ENCODE data around the gene GDPD3. TPM values are rescaled to one million over a fixed set of nuclear protein-coding genes. Genes with fewer than 3 reads are reported as not detected.

Gene GDPD3
- total RNA-seq, 1 experiment from 2014 or later, result not detected

- no peak for DNase-seq (ENCODE audit: low read depth)
- in situ Hi-C loops (cut with HindIII; ENCODE audit: low pct_unique_long_range_greater_than_20kb, low sequenced_read_pairs), result no loop called here
These were observed 45.8 kb downstream of the GDPD3 start for GRCh38 chr16:30067584-30067916.

DNA sequence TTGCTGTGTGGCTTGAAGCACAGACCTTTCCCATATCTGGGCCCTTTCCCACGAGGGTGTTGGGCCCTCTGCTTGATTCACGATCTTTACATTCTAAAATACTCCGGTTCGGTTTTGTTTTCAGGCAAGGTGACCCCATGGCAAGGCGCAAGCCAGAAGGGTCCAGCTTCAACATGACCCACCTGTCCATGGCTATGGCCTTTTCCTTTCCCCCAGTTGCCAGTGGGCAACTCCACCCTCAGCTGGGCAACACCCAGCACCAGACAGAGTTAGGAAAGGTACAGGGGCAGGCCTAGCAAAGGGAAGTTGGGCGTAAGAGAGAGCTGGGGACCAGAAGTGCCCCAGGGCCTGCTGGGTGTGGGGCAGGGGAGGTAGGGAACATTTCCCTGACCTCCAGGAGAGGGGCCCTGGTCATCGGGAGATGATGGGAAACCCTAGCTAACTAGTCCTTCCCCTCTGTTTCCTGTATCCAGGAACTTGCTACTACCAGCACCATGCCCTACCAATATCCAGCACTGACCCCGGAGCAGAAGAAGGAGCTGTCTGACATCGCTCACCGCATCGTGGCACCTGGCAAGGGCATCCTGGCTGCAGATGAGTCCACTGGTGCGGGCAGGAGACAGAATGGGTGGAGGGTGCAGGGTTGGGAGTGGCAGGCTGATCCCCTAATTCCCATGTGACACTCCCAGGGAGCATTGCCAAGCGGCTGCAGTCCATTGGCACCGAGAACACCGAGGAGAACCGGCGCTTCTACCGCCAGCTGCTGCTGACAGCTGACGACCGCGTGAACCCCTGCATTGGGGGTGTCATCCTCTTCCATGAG, 46.4 kb downstream of the GDPD3 start:
- in situ Hi-C loops (cut with HindIII; ENCODE audit: low pct_unique_long_range_greater_than_20kb, low sequenced_read_pairs), result no loop called here

GRCh38 chr16:30065943-30066760, 47.2 kb downstream of the GDPD3 start:
- in situ Hi-C loops (cut with HindIII; ENCODE audit: low pct_unique_long_range_greater_than_20kb, low sequenced_read_pairs), result no loop called here
- no peak for DNase-seq (ENCODE audit: low read depth)

More for the DNA sequence above, 46.4 kb downstream of the GDPD3 start:
- DNase-seq (ENCODE audit: low read depth), result no peak

- peak; percentile 100 for DNase-seq (ENCODE audit: low read depth)
- in situ Hi-C loops (cut with HindIII; ENCODE audit: low pct_unique_long_range_greater_than_20kb, low sequenced_read_pairs), result no loop called here
These were observed 48.0 kb downstream of the GDPD3 start, which contains the start of gene ALDOA for GRCh38 chr16:30065102-30065942. Gene ALDOA, plus strand, starts transcription at chr16:30065760. Its CDS starts 1,138 bp downstream, at chr16:30066898.

DNA sequence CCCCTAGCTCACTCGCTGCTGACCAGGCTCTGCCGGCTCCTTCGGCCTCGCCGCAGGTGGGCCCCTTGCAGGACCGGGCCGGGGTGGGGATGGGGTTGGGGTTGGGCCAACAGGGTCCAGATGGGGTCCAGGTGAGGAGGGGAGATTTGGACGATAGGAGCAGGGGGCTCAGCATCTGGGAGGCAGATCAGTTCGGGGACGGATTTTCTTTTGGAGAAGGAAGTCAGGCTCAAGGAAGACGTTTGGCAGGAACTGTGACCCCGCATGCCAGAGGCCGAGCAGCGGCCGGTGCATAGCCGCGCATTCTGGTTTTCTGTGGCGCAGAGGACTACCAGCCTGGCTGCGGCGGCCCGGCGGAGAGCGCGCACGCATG, 48.6 kb downstream of the GDPD3 start:
- in situ Hi-C loops (cut with HindIII; ENCODE audit: low pct_unique_long_range_greater_than_20kb, low sequenced_read_pairs), result no loop called here
- DNase-seq (ENCODE audit: low read depth), result no peak

GRCh38 chr16:30063893-30064728, 49.2 kb downstream of the GDPD3 start:
- in situ Hi-C loops (cut with HindIII; ENCODE audit: low pct_unique_long_range_greater_than_20kb, low sequenced_read_pairs), result no loop called here
- DNase-seq (ENCODE audit: low read depth), result peak; percentile 87

- DNase-seq (ENCODE audit: low read depth), result no peak
- in situ Hi-C loops (cut with HindIII; ENCODE audit: low pct_unique_long_range_greater_than_20kb, low sequenced_read_pairs), result no loop called here
These were observed 50.0 kb downstream of the GDPD3 start for GRCh38 chr16:30063278-30063892.

- DNase-seq (ENCODE audit: low read depth), result no peak
- in situ Hi-C loops (cut with HindIII; ENCODE audit: low pct_unique_long_range_greater_than_20kb, low sequenced_read_pairs), result no loop called here
These were observed 52.3 kb downstream of the GDPD3 start for GRCh38 chr16:30060836-30061554.

DNA sequence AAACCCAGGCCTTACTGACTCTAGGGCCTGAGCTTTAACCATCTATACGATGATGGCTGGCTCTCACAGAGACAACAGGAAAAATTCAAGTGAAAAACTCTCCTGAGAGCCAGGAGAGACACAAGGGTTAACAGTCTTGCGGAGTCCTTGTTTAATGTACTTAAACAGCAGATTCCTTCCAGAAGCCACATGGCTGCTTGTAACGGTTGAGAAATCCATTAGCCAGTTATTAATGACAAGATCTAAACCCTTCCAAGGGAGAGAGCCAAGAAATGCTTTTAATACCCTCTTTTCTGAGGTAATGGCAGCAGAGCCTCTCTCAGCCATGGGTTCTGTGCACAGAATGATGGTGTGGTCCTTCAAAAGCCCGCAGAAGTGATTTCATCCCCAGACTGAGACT, 53.0 kb downstream of the GDPD3 start:
- no peak for DNase-seq (ENCODE audit: low read depth)
- in situ Hi-C loops (cut with HindIII; ENCODE audit: low pct_unique_long_range_greater_than_20kb, low sequenced_read_pairs), result no loop called here

GRCh38 chr16:30054959-30055553, 58.3 kb downstream of the GDPD3 start:
- in situ Hi-C loops (cut with HindIII; ENCODE audit: low pct_unique_long_range_greater_than_20kb, low sequenced_read_pairs), result no loop called here
- no peak for DNase-seq (ENCODE audit: low read depth)

Other genes with a start within 250 kb of the GDPD3 start
- gene SEZ6L2, start 214.0 kb downstream of the GDPD3 start, total RNA-seq (2014; rRNA removed; shearing (Covaris generic); ENCODE audit: low replicate concordance), result 50.1 and 68.9 TPM in 2 replicates
- 53.6 and 71.5 TPM in 2 replicates for gene ASPHD1, start 213.0 kb downstream of the GDPD3 start, total RNA-seq (2014; rRNA removed; shearing (Covaris generic); ENCODE audit: low replicate concordance)
- gene KCTD13, start 187.3 kb downstream of the GDPD3 start, total RNA-seq (2014; rRNA removed; shearing (Covaris generic); ENCODE audit: low replicate concordance), result 9.8 and 29.1 TPM in 2 replicates
- 129 and 252 TPM in 2 replicates for gene TMEM219, start 151.5 kb downstream of the GDPD3 start, total RNA-seq (2014; rRNA removed; shearing (Covaris generic); ENCODE audit: low replicate concordance)
- gene TAOK2, start 139.7 kb downstream of the GDPD3 start, total RNA-seq (2014; rRNA removed; shearing (Covaris generic); ENCODE audit: low replicate concordance), result 57.0 and 75.8 TPM in 2 replicates
- 8.2 and 21.6 TPM in 2 replicates for gene HIRIP3, start 117.9 kb downstream of the GDPD3 start, total RNA-seq (2014; rRNA removed; shearing (Covaris generic); ENCODE audit: low replicate concordance)
- gene INO80E, start 117.3 kb downstream of the GDPD3 start, total RNA-seq (2014; rRNA removed; shearing (Covaris generic); ENCODE audit: low replicate concordance), result 131 and 229 TPM in 2 replicates
- 1.2 and 1.7 TPM in 2 replicates for gene DOC2A, start 102.5 kb downstream of the GDPD3 start, total RNA-seq (2014; rRNA removed; shearing (Covaris generic); ENCODE audit: low replicate concordance)
- gene C16orf92, start 90.3 kb downstream of the GDPD3 start, total RNA-seq (2014; rRNA removed; shearing (Covaris generic); ENCODE audit: low replicate concordance), result not detected in 2 replicates
- 1.4 and 3.4 TPM in 2 replicates for gene TLCD3B, start 82.3 kb downstream of the GDPD3 start, total RNA-seq (2014; rRNA removed; shearing (Covaris generic); ENCODE audit: low replicate concordance)
- 1,849 and 1,917 TPM in 2 replicates for gene ALDOA, start 47.8 kb downstream of the GDPD3 start, total RNA-seq (2014; rRNA removed; shearing (Covaris generic); ENCODE audit: low replicate concordance)
- gene PPP4C, start 37.5 kb downstream of the GDPD3 start, total RNA-seq (2014; rRNA removed; shearing (Covaris generic); ENCODE audit: low replicate concordance), result 228 and 297 TPM in 2 replicates
- gene TBX6, start 21.6 kb downstream of the GDPD3 start, total RNA-seq (2014; rRNA removed; shearing (Covaris generic); ENCODE audit: low replicate concordance), result 0.24 TPM in 1 of 2 replicates, not detected in the other
- 6.3 and 10.5 TPM in 2 replicates for gene YPEL3, start 17.3 kb downstream of the GDPD3 start, total RNA-seq (2014; rRNA removed; shearing (Covaris generic); ENCODE audit: low replicate concordance)
- 36.2 and 81.1 TPM in 2 replicates for gene MAPK3, start 9.7 kb upstream of the GDPD3 start, total RNA-seq (2014; rRNA removed; shearing (Covaris generic); ENCODE audit: low replicate concordance)
- 0.41 and 2.3 TPM in 2 replicates for gene CORO1A, start 70.1 kb upstream of the GDPD3 start, total RNA-seq (2014; rRNA removed; shearing (Covaris generic); ENCODE audit: low replicate concordance)
- 234 and 384 TPM in 2 replicates for gene BOLA2B, start 80.1 kb upstream of the GDPD3 start, total RNA-seq (2014; rRNA removed; shearing (Covaris generic); ENCODE audit: low replicate concordance)
- gene SLX1A, start 80.3 kb upstream of the GDPD3 start, total RNA-seq (2014; rRNA removed; shearing (Covaris generic); ENCODE audit: low replicate concordance), result 9.5 and 53.4 TPM in 2 replicates
- 9.4 TPM in 1 of 2 replicates, not detected in the other for gene SULT1A3, start 85.7 kb upstream of the GDPD3 start, total RNA-seq (2014; rRNA removed; shearing (Covaris generic); ENCODE audit: low replicate concordance)
- 0.43 and 0.78 TPM in 2 replicates for gene NPIPB13, start 134.9 kb upstream of the GDPD3 start, total RNA-seq (2014; rRNA removed; shearing (Covaris generic); ENCODE audit: low replicate concordance)
- gene CD2BP2, start 241.8 kb upstream of the GDPD3 start, total RNA-seq (2014; rRNA removed; shearing (Covaris generic); ENCODE audit: low replicate concordance), result 123 and 162 TPM in 2 replicates